Upper lobe of left lung (tissue), 6 donors: Measurements from ENCODE around the gene NUDT12. TPM values are rescaled to one million over a fixed set of nuclear protein-coding genes. Genes with fewer than 3 reads are reported as not detected.

ENCODE experiments used
- ATAC-seq, 2 donors: fragments of 200-7000 bp; cut with Tn5 transposase; one replicate each; pipeline ENCODE4 v1.9.1; 2022; ENCODE audit warnings: mild to moderate bottlenecking in 2 of 2, moderate library complexity in 2 of 2; ENCODE audit not compliant: low FRiP score in 2 of 2
- DNase-seq, 2 donors: peaks; one replicate each; pipeline ENCODE4 v3.0.0-alpha.2; 2019 to 2020
- H3K27ac ChIP-seq, 4 donors: fragments of 200-600 bp; sonication (generic); one replicate each; pipeline ENCODE4 v1.5.1; 2016 to 2019
- H3K27me3 ChIP-seq, 4 donors: fragments of 200-600 bp; sonication (generic); one replicate each; pipeline ENCODE4 v1.5.1; 2017 to 2019
- H3K36me3 ChIP-seq, 4 donors: fragments of 200-600 bp; sonication (generic); one replicate each; pipeline ENCODE4 v1.5.1; 2016 to 2019
- H3K4me1 ChIP-seq, 4 donors: fragments of 200-600 bp; sonication (generic); one replicate each; pipeline ENCODE4 v1.5.1; 2018 to 2019
- H3K4me3 ChIP-seq, 4 donors: fragments of 200-600 bp; sonication (generic); one replicate each; pipeline ENCODE4 v1.5.1; 2017 to 2019; ENCODE audit warnings: mild to moderate bottlenecking in 2 of 4, moderate library complexity in 1 of 4
- H3K9me3 ChIP-seq, 4 donors: fragments of 200-600 bp; sonication (generic); one replicate each; pipeline ENCODE4 v1.5.1; 2018 to 2019
- EP300 ChIP-seq, 4 donors: sonication (generic); formaldehyde crosslinking; IDR thresholded peaks; one replicate each; pipeline ENCODE4 v1.5.1; 2017; ENCODE audit warnings: antibody characterized with exemption in 4 of 4, control low read depth in 2 of 4
- POLR2A ChIP-seq, 4 donors: fragments of 450-650 bp; IDR thresholded peaks; one replicate each; pipeline ENCODE4 v1.5.1; 2016 to 2017; ENCODE audit warnings: antibody characterized with exemption in 4 of 4, mild to moderate bottlenecking in 2 of 4
- POLR2AphosphoS5 ChIP-seq, 2 donors: sonication (generic); formaldehyde crosslinking; IDR thresholded peaks; one replicate each; pipeline ENCODE4 v1.5.1; 2017; ENCODE audit warnings: antibody characterized with exemption in 2 of 2
- WGBS, 2 donors: methylation state at CpG; one replicate each; pipeline ENCODE4 v1.1.5; 2017 to 2018; 5-methylcytosine and 5-hydroxymethylcytosine counted together
- total RNA-seq, 6 donors: library from RNA; depleted of rRNA in 4 of 6; stranded (reverse); fragments of >200 nt in 4 of 6; gene quantifications; one replicate each; pipeline versions ENCODE4 v1.1.0 to v1.2.1, GENCODE V29; 2016 to 2021
- TF ChIP-seq, protein P1 (sequence below), 6 experiments: fragments of 450-650 bp in 4 of 6; fragments of 200-600 bp in 2 of 6; sonication (generic) in 2 of 6; IDR thresholded peaks; one replicate each; pipeline ENCODE4 v1.5.1; 2016 to 2019; ENCODE audit warnings: antibody characterized with exemption in 6 of 6
- donor health status: DM: no; HTN: no; CAD: no; lungs with moderate emphysema.
- donor health status: DM: no; HTN: yes; CAD: no; lungs with severe emphysema.

NUDT12 gene
- total RNA-seq, 6 donors from 2014 or later = 3.2 to 25.1 (median 12.4) TPM

DNA sequence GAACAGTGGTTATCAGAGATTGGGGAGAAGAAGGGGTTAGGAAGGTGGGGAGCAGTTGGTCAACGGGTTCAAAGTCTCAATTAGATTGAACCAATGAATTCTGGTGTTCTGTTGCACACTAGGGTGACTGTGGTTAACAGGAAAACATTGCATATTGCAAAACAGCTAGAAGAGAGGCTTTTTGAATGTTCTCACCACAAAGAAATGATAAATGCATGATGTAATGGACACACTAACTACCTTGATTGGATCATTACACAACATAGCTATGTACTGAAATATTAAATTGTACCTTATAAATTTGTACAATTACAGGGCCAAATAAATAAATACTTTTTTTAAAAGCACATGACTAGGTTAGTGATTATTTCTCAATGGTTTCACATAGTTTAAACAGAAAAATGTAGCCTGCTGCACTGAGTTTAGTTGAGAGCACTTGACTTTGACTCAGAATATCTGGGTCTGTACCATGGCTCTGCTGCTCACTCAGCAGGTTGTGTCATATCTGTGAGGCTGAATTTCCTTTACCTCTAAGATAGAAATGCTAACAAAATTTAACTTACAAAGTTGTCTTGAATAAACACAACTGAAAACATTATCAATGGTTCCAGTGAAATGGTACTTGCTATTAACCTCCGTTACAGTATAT lies 30.4 kb downstream of the NUDT12 start:
- H3K36me3 ChIP-seq = no peaks in the 10 kb centered on the region
- WGBS, 2 donors = 55 to 73% methylated on average over 2 of the region's 2 CpGs
- H3K9me3 ChIP-seq = no peaks in the 10 kb centered on the region
- H3K27me3 ChIP-seq = no peaks in the 10 kb centered on the region
- no peak overlapping the region for H3K27ac ChIP-seq
- ATAC-seq = peak in 1 of 2 donors; percentile 40
- no peaks in the 10 kb centered on the region for H3K4me1 ChIP-seq
- TF ChIP-seq POLR2AphosphoS5 (IDR thresholded peaks at IDR 0.05) (no peak), EP300 (IDR thresholded peaks at IDR 0.05) (no peak), POLR2A (IDR thresholded peaks at IDR 0.05) (no peak)
- TF ChIP-seq, protein P1, sequence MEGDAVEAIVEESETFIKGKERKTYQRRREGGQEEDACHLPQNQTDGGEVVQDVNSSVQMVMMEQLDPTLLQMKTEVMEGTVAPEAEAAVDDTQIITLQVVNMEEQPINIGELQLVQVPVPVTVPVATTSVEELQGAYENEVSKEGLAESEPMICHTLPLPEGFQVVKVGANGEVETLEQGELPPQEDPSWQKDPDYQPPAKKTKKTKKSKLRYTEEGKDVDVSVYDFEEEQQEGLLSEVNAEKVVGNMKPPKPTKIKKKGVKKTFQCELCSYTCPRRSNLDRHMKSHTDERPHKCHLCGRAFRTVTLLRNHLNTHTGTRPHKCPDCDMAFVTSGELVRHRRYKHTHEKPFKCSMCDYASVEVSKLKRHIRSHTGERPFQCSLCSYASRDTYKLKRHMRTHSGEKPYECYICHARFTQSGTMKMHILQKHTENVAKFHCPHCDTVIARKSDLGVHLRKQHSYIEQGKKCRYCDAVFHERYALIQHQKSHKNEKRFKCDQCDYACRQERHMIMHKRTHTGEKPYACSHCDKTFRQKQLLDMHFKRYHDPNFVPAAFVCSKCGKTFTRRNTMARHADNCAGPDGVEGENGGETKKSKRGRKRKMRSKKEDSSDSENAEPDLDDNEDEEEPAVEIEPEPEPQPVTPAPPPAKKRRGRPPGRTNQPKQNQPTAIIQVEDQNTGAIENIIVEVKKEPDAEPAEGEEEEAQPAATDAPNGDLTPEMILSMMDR (IDR thresholded peaks at IDR 0.05) = no peak
- H3K4me3 ChIP-seq = no peak overlapping the region
- no peak for DNase-seq

DNA sequence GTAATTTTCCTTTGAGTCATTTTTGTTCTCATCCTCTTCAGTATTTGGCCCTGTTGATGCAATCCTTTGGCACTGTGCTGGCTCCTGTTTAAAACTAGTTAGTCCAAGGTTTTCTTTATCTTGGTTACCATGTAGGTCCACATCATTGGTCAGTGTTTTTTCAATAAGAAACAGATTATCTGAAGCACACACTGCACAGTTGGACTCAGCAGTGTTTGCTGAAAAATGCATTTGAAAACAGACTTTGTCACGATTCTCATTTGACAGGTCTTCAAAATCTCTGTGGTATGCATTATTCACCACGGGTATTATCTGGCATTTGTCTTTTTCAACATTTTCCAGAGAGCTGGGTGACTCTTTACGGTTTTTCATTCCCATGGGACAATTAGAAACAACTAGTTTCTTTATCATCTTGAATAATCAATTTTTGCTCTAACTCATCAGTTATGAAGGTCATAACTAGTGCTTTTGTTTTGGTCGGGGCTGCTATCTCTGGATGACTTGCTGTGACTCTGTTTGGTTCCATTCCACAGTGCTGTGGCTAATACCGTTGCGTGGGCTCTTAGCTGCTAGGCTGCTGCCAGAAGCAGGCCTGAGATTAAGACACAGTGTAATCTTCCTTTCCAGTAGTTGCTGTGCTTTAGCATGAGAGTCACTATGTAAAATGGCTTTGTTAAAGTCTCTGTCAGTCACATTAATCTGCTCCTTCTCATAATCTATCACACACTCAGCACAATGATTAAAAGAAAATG lies 36.2 kb downstream of the NUDT12 start:
- Histone ChIP-seq H3K27me3 (no peaks in the 10 kb centered on the region), H3K4me3 (no peak overlapping the region), H3K36me3 (no peaks in the 10 kb centered on the region), H3K4me1 (peaks cover 0 to 3% (median 0%) of the 10 kb centered on the region in 4 donors), H3K27ac (no peak overlapping the region), H3K9me3 (no peaks in the 10 kb centered on the region)
- TF ChIP-seq POLR2A (IDR thresholded peaks at IDR 0.05) (no peak), POLR2AphosphoS5 (IDR thresholded peaks at IDR 0.05) (no peak), EP300 (IDR thresholded peaks at IDR 0.05) (no peak)
- TF ChIP-seq, protein P1 (IDR thresholded peaks at IDR 0.05) = no peak
- no peak for ATAC-seq
- no peak for DNase-seq
- 72 to 85% methylated on average over 6 of the region's 6 CpGs for whole genome bisulfite sequencing, 2 donors

DNA sequence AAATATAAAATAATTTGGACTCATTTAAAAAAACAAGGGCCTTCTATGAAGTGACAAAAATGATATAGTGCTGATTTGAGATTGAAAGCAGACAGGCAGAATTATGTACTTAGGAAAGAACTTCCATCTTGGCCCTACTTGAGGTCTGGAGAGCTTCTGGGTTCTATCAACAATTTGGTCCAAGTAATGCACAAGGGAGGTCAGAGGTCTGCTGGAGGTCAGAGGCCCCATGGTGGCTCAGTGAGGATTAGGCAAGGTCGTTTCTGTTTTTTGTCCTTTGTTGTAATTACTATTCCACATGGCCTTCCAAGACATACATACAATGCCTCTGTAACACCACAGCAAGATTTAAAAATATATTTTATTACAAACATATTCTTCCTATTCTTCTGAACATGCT lies 37.2 kb downstream of the NUDT12 start:
- no peaks in the 10 kb centered on the region for H3K36me3 ChIP-seq
- DNase-seq = no peak
- TF ChIP-seq EP300 (IDR thresholded peaks at IDR 0.05) (no peak), POLR2AphosphoS5 (IDR thresholded peaks at IDR 0.05) (no peak), POLR2A (IDR thresholded peaks at IDR 0.05) (no peak)
- TF ChIP-seq, protein P1 (IDR thresholded peaks at IDR 0.05) = no peak
- H3K27ac ChIP-seq = no peak overlapping the region
- 47 to 58% methylated on average over 1 of the region's 1 CpG for WGBS, 2 donors
- peaks cover 0 to 3% (median 0%) of the 10 kb centered on the region in 4 donors for H3K4me1 ChIP-seq
- no peaks in the 10 kb centered on the region for H3K27me3 ChIP-seq
- no peaks in the 10 kb centered on the region for H3K9me3 ChIP-seq
- H3K4me3 ChIP-seq = no peak overlapping the region
- no peak for ATAC-seq

DNA sequence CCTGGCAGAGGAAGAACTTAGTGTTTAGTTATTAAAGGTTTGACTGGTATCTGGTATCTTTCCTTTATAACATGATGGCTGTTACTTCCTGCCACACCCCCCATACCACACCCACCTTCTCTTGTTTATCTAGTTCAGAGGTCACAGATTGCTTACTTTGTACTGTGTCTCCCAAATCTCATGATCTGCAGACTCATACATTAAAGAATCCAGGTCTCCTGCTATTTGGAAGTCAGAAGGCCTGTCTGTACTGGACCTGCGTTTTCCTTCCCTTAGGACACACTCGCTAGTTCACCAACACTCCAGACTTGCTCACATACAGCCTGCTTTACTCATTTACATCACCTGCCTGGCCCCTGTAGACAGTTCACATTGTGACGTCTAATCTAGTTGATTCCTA lies 39.3 kb downstream of the NUDT12 start:
- no peaks in the 10 kb centered on the region for H3K36me3 ChIP-seq
- H3K4me3 ChIP-seq = no peak overlapping the region
- whole genome bisulfite sequencing, 2 donors = 78 to 80% methylated on average over 3 of the region's 3 CpGs
- DNase-seq (no peak), ATAC-seq (no peak)
- H3K4me1 ChIP-seq = peaks cover 0 to 3% (median 0%) of the 10 kb centered on the region in 4 donors
- no peaks in the 10 kb centered on the region for H3K9me3 ChIP-seq
- no peak for TF ChIP-seq POLR2AphosphoS5 (IDR thresholded peaks at IDR 0.05)
- TF ChIP-seq, protein P1 (IDR thresholded peaks at IDR 0.05) = no peak
- TF ChIP-seq POLR2A (IDR thresholded peaks at IDR 0.05) = no peak
- no peak for TF ChIP-seq EP300 (IDR thresholded peaks at IDR 0.05)
- no peaks in the 10 kb centered on the region for H3K27me3 ChIP-seq
- no peak overlapping the region for H3K27ac ChIP-seq
